SW 1271 (cell line): ENCODE data around the gene SLC25A26.

Source experiments
- DNase-seq, 2 experiments: peaks; one replicate each; lab custom pipeline; 2025; lab: John Stamatoyannopoulos, UW

SLC25A26 gene

DNA sequence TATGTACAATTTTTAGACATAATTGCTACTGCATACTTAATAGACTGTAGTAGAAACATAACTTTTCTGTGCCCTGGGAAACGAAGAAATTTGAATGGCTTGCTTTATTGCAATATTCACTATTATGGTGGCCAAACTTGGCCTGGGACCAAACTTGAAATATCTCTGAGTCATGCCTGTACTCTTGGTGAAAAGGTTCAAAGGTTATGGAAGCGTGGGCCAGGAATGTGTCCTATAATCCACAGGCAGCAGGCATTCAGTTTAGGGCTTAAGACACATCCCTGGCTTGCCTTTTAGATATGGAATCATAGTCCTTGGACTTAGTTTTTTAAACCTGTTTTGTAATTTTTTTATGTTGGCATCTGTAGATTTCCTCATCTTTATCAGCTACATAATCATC lies 155.8 kb downstream of the SLC25A26 start:
- DNase-seq: no peak

DNA sequence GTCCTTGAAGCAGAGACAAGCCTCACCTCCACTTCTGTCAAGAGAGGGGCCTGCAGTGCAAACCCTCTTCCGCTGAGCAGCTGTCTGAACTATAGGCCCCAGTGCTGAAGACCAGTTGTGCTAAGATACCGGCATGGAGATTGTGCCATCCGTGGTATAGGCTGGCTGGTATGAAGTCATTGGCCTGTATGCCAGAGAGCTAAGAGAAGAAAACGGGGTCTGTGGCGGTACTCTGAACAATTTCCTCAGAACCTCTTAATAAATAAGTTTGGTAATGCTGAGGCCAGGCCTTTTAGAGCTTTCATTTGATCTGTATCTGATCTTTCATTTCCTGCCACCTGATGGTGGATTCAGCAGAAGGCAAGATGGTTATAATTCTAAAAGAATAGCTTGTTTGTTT lies 157.0 kb downstream of the SLC25A26 start:
- no peak for DNase-seq

DNA sequence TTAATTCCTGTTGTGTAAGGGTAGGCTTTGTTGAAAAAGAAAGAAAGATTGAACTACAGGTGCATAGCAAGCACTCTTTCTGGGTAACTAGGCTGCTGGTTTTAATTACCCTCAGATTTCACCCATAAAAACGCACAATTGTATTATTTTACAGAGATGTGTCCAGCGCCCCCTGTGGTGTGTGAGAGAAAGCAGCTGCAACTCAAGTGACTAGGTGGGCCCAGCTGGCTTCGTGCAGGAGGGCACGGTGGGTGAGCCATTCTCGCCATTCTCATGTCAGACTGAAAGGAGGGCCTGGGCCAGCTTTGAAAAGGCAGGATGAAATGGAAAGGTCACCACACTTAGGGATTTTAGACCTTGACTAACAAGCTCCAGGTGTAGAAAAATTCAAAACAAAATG lies 157.5 kb downstream of the SLC25A26 start:
- DNase-seq: no peak

DNA sequence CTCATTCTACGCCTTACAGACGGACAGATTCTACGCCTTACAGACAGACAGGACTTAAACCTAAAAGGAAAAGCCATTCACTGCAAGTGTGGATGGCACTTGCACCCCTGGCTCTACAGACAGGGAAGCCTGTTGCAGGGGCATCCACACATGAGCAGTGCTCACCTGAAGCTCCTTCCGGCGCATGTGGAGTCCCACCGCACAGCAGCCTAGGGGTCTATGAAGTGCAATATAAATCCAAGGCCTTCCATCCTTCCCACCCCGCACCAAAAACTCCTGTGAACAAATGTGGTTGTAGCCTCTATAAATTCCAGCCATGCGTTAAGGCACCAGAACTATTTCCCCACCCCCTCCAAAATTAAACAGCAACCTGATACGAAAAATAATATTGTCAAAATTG lies 158.8 kb downstream of the SLC25A26 start:
- DNase-seq: no peak

DNA sequence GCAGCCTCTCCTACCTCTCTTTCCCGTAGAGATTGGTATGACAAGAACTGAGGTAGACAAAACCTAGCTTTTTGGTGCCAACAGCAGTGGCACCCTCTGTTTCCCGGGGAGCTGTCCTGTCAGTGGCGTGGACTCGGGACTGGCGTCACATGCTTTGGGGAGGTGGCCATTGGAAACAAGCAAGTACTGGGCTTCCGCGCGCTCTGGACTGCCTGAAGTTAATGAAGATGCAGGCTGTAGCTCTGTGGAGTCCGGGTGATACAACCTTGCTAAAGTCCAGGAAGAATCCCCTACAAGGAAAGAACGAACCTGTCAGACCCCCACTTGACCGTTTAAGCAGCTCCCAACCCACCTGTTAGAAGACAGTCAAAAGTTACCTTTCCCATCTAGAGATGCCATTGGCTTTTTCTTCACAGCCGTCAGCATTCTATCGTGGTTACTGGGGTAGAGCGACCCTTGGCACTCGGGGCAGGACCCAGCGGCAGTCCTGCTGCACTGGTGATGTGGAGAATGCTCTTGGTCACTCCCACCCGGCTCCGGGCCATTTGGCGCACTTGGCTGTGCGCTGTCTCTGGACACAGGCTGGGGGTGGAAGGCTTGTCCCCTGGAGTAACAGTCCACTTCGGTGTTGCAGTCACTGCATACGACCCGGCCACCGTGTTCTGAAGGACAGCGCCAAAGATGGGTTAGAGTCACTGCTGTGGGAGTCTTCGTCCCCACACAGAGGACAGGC lies 159.6 kb downstream of the SLC25A26 start:
- no peak for DNase-seq

DNA sequence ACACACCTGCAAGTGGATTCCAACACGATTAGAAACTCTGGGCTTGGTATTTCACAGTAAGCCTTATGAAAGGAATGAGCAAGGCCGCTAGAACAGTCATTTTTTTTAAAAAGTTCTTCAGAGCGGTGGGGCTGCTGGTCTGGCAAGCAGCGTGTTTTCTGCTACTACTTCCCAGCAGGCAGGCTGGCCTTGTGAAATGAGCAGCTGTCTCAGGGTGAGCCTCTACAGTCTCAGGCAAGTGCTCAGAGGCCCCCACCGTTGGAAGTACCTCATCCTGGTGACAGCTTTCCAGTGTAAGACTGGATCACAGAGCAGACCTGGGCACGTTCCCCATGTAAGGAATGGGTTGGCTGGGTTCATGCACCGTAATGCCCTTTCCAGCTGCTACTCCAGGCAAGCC lies 160.8 kb downstream of the SLC25A26 start:
- no peak for DNase-seq

DNA sequence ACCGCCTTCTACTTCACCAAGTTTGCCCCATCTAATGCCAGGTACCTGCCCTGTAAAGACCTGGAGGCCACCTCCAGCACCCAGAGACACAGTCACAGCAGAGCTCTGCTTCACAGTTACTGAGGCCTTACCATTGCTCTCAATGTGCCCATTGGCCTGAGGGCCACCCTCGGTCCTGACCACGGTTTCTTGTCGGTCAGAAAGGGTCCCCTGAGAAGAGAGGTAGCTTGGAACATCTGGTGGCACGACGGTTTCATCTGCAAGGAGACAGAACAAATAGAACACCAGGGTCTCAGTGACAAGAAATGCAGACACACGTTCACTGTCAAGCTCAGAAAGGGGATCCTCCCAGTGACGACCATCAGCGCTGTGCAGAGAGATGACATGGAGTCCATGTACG lies 161.3 kb downstream of the SLC25A26 start:
- no peak for DNase-seq

DNA sequence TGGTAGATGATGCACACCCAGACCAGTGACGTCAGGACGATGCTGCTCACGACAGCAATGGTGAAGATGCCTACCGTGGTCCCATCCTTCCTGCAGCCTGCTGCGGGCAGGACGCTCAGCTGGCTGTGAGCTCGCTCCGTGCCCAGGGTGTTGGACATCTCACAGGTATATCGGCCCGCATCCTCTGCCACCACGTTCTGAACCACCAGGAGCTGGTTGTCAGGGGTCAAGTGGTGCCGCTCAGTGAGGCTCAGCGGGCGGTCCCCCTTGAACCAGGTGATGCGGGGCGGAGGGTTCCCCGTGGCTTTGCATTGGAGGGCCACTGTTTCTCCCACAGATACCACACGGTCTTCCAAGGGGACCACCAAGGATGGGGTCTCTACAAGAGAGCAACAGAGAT lies 162.2 kb downstream of the SLC25A26 start:
- no peak for DNase-seq

DNA sequence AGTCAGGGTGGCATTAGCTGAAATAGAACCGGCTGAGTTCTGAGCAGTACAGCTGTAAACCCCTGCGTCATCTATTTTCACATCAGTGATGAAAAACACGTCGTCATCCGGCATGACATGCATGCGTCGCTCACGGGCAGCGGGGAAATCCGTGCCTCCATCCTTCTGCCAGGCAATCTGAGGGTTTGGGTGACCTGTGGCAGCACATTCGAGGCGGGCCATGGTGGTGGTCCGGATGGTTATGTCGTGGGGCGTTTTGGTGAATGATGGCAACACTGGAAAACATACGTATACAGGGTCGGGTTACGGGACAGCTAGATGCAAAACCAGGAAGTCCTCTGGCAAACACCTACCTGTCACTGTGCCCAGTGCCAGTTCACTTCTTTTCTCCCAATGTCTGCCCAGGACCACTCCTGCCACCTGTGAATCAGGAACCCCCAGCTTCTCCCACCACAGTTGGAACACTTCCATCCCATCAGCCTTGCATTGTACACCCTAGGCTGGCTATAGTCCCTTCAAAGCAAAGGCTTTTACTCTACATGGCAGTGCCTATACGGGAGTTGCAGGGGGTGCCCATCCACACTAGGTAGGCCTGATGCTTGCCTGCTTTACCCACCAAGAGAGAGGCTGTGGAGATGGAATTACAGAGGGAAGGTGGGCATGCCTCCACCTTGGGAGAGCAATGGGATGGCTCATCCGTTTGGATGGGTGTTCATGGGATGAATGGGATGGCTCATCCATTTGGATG lies 163.4 kb downstream of the SLC25A26 start:
- no peak for DNase-seq

DNA sequence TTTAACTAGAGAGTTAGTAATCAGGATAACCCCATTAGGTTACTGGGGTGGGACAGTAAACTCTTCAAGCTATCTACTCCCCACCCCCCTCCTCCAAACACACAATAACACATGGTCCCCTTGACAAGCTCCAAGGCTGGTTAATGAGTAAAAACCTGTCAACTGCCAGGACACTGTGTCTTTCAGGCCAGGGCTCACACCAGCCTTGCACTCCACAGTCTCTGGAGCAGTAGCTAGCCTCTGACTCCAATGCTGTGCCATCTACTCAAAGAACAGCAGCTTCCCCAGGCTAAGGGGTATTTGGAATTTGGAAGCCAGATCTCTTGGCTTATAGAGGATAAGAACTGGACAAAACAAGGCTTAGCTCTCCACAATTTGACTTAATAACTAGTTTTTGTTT lies 164.3 kb downstream of the SLC25A26 start:
- DNase-seq: no peak

DNA sequence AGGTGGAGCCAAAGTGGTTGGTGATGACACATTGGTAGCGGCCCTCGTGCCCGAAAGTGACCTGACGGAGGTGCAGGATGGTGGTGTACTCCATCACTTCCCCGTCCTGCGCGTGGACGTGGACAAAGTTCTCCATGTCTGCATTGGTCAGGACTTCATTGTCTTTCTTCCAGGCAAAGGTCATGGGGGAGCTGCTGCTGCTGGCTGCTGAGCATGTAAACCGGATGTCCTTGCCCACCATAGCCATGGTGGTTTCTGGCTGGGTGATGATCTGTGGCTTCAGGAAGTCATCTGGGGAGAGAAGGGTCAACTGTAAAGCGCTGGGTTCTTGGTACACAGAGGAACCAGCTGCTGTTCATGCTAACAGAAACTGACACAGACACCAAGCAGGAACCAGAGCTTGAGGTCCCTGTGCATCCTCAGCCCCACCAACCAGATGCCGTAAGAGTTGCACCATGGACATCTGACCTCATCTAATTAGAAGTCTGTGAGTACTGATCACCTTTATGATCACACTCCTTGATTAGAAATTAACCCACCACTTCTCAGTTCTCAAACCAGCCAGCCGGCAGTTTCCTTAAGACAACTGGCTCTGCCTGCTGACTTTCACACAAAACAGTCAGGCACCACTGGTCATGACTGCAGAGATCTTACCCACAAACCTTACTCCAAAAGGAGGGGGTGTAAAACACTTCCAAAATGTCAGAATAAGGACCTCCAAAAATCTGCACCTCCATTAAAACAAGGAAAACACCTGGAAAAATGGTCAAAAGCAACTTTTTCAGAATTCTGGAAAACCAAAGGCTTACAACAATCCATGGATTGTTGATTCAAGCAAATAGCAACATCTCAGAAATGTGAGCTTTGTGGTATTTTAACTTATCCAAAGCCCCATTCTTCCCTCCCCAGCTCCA lies 165.5 kb downstream of the SLC25A26 start:
- no peak for DNase-seq

DNA sequence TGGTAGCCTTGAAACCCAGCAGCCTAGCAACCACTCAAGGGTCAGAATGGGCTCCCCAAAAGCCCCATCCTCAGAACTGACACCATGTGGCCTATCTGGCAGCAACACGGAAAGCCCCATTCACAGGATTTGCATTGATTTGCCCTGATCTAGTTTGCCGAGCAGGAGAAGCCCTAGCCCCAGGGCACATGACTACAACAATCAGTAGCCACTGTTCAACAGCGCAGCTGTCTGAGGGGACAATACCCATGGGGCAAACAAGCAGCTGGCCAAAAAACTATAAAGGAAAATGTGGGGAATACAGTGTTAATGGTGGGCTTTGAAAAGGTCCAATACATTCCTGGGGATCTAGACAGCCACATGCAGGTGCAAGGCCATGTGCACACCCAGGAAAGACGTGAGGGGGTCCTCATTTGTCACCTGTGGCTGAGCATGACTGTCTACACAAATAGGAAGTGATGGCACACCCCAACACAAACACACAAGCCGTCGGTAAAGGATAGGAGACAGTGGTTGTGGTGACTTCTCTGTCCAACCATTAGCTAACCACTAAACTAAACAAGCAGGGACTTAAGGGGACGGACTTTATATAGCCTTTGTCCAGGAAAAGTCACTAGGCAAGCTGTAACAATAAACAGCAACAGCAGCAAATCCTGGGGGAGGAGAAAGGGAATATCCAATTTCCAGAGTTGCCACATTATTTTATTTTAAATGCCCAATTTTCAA lies 166.3 kb downstream of the SLC25A26 start:
- no peak for DNase-seq

DNA sequence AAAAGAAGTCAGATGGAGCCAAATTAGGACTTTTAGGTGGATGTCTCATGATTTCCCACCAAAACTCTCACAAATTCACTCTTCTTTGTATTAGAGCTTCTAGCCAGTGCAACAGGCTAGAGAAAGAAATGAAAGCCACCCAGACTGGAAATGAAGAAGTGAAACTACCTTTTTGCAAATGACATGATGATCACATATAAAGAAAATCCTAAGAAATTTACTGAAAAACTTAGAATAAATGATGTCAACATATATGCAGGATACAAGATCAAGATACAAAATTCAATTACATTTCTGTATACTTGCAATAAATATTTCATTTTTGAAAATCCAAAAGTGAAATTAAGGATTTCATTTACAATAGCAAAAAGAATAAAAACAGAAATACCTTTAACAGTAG lies 169.2 kb downstream of the SLC25A26 start:
- DNase-seq: no peak

DNA sequence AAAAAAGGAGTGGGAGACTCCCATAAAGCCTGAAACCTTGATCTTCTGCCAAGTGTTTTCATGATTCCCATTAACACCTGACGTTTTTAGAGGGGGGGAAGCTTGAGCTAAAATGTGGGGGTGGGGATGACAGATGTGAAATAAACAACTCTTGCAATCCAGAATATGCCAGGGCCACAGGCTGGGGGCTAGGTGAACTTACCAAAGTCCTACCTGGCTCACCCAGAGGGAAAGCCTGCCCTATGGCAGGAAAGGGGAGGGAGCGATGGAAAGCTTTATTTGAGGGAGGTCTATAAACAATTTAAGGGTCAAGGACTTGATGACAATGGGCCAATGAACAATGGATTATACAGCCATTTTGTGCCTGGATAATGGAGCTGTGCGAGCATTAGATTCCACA lies 171.7 kb downstream of the SLC25A26 start:
- no peak for DNase-seq

DNA sequence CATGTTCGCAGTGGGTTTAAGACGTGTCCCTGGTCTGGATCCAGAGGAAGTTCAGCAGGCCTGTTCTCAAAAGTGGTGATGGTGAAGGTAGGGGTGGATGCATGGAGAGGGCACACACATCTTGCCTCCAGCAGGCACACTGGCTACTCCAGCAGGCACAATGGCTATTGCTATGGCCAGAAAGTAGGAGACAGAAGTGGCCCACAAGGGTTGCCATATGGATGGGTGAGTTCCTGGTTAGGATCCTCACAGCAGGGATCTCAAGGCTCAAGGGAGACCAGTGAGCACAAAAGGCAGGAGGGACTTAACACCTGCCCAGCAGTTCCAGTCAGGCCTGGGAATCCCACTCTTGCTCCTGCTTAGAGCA lies 172.1 kb downstream of the SLC25A26 start:
- DNase-seq: no peak

DNA sequence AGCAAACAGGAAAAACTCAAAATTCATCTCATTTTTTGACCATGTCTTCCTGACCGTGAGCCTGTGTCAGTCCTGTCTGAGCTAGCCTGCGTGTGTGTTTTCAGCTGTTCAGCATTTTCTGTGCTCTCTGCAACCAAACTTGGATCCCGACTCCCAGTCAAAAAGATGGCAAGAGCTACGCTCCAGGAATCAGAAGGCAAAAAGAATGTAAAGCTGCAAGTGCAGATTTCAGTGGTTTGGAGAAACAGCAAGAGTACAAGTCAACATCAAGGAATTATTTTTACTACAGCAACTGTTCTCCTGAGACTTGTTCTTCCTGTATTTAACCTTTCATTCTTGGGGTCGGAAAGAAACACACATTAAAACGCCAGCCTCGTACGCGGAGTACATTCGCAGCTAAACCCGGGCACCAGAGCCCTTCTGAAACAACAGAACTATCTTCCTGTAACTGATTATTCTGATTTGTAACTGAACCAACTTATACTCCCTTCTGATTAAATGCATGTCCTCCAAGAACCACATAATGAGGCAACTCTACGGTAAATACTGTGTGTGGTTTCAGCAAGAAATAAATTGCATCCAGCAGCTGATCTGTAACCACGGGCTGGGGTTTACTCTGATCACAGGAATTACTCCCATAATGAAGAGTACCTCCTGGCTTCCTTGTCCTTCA lies 172.7 kb downstream of the SLC25A26 start:
- no peak for DNase-seq

DNA sequence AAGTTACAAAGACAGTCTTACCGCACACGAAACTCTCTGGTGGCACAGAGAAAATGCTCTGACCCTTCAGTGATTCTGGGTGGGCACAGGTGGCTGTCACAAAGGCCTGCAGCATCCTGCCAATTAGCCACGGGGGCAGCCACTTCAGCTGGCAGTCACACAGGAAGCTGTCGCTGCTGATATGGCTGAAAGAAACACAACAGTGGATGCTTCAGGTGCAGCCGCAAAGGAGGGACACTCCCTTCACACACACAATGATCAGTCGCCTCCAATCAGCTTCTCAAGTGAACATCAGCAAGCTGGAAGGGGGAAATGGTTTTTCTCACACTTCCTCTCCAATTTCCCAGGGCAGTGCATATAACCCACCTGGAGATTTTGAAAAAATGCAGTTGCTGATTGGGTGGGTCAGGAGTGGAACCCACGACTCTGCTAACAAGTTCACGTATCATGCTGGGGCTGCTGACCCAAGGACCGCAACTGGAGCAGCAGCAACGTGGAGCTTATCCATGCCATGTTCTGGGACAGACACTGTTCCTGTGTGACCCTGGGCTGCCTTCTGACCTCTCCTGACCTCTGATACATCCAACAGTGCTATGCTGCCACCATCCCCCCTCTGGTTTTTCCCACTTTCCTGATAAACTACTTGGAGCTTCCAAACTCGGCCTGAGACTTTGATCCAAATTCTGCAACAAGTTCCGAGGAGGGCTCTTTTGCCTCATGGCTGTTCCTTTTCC lies 173.4 kb downstream of the SLC25A26 start:
- DNase-seq: no peak

DNA sequence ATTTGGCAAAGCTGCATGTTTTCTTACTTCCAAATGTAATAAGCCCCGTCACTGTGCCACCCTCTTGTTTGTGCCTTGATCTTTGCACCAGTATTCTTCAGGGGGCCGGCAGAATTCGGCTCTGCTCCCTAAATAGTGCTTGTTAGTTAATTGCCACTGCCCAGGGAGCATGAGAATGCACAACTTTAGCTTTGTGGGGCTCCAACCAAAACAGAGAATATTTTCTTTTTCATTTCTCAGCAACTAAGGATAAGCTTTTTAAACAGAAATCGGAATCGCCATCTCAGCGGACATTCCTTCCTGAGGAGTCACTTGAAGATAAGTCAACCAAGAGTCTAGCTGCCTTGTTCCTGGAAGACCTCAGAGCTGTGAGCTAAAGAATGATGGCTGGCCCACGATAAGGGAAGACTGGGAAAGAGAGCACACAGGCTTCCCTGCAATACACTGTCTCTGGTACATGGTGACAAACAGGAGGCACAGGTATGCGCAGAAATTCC lies 174.0 kb downstream of the SLC25A26 start:
- DNase-seq: no peak

DNA sequence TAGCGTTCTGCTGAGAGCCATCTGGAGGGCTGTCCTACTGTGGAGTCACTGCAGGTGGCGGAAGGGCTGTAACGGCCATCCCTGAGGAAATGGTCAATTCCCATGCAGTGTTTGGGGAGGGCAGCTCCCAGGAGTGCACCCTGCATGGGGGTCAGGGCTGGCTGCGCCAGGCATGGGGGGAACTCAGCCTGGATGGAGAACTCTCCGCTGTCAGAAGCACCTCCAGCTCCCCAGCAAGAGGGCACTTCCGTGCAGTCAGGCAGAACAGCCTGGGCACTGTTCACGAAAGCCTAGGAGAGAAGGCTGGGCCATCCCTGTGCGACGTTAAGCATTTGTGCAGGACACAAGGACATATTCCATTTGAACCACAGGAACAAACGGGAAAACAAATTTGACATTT lies 174.8 kb downstream of the SLC25A26 start:
- no peak for DNase-seq

DNA sequence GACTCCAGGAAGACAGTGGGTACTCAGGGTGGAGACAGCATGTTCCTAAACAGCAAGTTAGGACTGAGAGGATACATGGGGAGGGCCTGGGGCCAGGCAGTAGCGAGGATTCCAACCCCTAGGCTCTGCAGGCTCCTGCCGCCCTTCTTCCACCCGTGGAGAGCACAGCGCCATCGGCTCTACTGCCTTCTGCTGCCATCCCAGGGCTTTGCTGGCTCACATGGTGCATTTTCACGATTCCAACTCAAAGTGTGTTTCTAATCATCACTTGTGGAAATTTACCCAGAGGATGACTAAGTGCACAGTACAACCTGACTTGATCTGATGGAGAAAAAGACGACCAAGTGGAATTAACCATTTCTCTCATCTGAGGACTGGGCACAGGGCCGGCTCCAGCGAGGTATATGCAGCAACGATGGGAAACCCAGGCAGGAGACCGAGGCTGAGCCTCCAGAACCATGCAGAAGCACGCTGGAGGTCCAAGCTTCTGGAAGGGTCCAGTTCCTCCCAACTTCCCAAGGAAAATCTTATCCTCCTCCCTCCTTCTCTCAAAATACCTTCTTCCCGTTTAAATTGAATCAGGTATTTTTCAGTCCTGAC lies 175.5 kb downstream of the SLC25A26 start:
- no peak for DNase-seq
